Stimulated activated CD8-positive, alpha-beta memory T cell treated with anti-CD3 and anti-CD28 coated beads, Interleukin-15, amount 100 ng/mL, for 48 hours (primary cell): ENCODE results near the gene RAET1G.

Source experiments
- DNase-seq, 2 donors: peaks; one replicate each; pipeline ENCODE4 v3.0.0-alpha.2; 2020; ENCODE audit warnings: low read depth in 2 of 2

RAET1G gene

GRCh38 chr6:149867876-149868640, 54.9 kb downstream of the RAET1G start:
- DNase-seq = no peak
